Renal cortex interstitium (tissue), 15 donors: ENCODE measurements around the gene MOG. TPM values are rescaled to one million over a fixed set of nuclear protein-coding genes. Genes with fewer than 3 reads are reported as not detected.

Experiments
- DNase-seq, 11 donors: peaks; one replicate each; pipeline ENCODE4 v3.0.0-alpha.2; 2013; ENCODE audit warnings: low read depth in 9 of 11, low spot score in 4 of 11; ENCODE audit errors: extremely low read depth in 1 of 11
- long read RNA-seq, 16 experiments: transcript quantifications; one replicate each; lab custom pipeline, GENCODE V29; 2026
- polyA plus RNA-seq, 3 donors: library from polyadenylated mRNA; unstranded; fragments of 120-200 nt; gene quantifications; one replicate each; pipeline ENCODE4 v1.2.1, GENCODE V29; 2013; ENCODE audit not compliant: insufficient read length in 3 of 3

Gene MOG
- under 1 TPM in 1 of 3 donors, not detected in 2; 0.20 TPM for polyA plus RNA-seq
- long read RNA-seq, donor 1, partial matches to known transcripts = 0 of 6 reads
- long read RNA-seq, donor 1, other reads (novel, unspliced or antisense) = 6 of 6 reads
- long read RNA-seq, donor 2 = 0 reads
- long read RNA-seq, donor 3 = 0 reads
- long read RNA-seq, donor 4 = 0 reads
- long read RNA-seq, donor 5 = 0 reads
- long read RNA-seq, donor 6 = 0 reads
- long read RNA-seq, donor 7, partial matches to known transcripts = 0 of 8 reads
- long read RNA-seq, donor 7, other reads (novel, unspliced or antisense) = 8 of 8 reads
- long read RNA-seq, donor 8 = 0 reads
- long read RNA-seq, donor 9 = 0 reads
- long read RNA-seq, donor 10 = 0 reads
- long read RNA-seq, donor 11 = 0 reads
- long read RNA-seq, donor 12, partial matches to known transcripts = 0 of 6 reads
- long read RNA-seq, donor 12, other reads (novel, unspliced or antisense) = 6 of 6 reads
- long read RNA-seq, donor 13 = 0 reads
- long read RNA-seq, donor 14 = 0 reads
- long read RNA-seq, donor 15 = 0 reads
- long read RNA-seq, donor 16 = 0 reads

DNA sequence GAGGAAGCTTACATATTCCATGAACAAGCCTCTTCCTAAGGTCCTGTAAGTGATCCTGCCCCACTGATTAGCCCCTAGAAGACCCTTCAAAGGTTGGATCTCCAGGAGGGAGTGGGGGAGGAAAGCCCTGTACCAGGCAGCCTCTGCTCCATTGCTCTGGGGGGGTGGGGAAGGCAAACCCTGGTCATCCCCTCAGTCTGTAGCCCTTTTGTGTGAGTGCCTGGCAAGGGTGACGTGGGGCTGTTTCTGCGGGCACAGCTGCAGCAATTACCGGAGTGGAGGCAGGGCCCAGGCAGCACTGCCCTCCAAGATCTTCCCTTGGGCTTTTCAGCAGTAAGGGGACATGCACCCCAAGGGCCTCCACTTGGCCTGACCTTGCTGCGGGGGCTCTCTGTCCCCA lies at the start of gene MOG:
TSS of gene MOG (plus strand) at position 295 of the 400 bp plus-strand sequence. CDS start 118 bp downstream, outside the sequence.
- DNase-seq = no peak

DNA sequence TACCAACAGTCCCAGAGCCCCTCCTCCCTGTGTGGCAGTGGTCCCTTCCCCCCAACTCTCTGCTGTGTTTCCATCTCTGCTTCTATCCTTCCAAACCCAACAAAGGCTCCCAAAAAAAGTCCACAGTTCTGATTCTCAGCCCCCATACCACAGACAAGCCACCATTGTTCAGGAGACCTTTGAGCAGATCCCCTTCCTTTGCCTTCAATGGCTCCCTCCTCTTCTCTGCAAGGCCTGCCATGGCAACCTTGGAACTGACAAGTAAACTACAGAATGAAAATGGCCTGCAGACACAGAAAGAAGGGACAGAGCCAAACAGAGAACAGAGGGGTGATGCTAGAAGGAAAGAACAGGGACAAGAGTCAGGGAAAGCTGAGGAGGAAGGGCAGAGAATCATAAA lies 48.8 kb upstream of the MOG start:
- DNase-seq = no peak

DNA sequence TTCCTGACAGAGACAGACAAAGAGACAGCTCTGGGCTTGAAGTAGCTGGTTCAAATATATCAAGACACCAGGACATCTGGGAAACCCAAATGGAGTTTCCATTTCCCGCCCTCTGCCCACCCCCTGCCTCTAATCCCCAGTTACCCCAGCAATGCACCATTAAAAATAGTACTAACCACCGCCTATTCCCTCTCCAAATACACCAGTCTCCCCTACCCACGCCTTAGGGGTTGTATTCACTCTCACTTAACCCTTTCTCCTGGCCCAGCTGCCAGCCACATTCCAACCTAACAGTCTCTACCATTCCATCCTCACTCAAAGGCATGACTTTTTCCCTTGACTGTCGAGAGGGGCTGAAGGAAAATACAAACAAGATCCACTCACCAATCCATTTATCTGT lies 46.4 kb upstream of the MOG start:
- no peak for DNase-seq

DNA sequence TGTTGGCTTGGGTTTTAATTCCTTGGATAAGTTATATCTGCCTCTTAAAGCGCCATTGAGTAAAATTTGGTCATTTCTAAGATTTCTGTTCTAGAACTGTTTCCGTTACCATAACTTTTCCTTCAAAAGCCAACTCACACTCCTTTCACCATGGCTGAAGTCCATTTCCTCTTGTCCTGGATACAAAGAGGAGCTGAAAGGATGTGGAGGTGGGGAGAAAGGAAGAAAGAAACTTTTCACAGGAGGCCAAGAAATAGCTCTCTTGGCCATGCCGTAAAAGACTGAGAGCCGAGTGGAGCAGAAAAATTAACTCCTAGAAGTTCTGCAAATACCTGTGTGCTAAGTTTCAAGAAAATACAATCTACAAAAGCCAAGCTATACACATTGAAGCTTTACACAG lies 45.5 kb upstream of the MOG start:
- DNase-seq = no peak

DNA sequence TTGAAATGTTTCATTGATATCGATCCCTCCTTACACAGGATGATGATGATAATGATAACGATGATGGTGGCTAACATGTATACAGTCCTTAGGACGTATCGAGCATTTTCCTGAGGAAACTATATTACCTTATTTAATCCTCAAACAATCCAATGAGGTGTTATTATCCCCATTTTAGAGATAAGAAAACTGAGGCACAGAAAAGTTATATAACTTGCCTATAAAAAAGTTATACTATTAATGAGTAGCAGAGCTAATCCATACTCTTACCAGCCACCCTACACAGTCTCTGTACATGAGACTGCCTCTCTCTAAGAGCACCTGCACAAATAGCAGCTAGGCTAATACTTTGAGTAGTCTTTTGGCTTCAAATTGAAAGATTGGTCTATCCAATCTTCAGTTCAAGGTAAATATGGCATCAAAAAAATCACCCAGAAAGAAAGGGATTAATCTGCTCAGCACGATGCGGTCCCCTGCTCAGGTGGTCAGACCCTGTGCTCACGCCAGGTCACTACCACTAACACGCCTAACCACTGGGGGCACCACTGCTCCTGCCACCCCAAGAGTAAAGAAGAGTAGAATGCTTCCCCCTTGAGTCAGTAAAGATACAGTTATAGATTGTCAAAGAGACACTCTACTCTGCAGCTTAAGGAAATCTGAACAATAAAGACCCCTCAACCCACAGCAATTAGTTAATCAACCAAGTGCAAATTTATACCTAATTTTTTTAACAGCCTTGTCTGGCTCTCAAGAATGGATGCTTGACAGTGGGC lies 38.9 kb upstream of the MOG start:
- DNase-seq = no peak

DNA sequence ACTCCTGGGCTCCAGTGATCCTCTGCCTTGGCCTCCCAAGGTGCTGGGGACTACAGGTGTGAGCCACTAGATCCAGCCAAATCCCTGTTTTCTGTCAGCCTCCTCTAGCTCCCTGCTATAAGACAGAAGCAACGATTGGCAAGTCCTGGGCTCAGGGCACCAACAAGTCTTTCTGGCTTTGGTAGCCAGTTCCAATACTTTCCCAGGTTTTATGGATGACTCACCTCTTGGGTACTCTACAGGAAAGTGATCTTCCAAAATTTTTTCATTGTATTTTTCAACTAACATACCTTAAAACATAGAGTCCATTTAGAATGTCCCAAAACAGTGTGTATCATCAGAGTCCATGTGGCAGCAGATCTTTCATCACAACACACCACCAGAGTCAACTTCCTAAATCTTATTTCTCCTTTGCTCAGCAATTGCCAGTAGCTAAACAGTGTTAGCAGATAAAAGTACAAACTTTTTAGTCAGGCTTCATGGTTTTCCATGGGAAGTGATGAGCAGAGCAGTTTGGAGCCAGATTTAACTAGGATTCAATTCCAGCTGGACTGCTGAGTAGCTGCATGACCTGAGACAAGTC lies 37.2 kb upstream of the MOG start:
- DNase-seq = no peak

DNA sequence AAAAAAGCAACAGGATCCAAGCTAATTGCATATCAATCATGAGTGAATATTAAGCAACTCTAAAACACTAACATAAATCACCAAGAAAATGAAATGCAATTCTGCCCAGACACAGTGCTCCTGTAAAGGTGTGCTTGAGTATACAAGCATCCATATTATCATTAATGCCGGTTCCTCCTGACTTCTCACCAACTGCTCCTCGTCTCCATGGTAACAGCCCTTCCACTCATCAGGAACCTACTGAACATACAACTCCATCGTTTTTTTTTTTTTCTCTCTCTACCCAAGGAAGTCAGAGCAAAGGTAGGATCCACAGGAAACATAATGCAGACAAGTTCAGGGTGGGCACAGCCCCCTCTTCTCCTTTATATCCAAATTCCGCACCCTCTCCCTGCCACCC lies 36.3 kb upstream of the MOG start:
- no peak for DNase-seq

DNA sequence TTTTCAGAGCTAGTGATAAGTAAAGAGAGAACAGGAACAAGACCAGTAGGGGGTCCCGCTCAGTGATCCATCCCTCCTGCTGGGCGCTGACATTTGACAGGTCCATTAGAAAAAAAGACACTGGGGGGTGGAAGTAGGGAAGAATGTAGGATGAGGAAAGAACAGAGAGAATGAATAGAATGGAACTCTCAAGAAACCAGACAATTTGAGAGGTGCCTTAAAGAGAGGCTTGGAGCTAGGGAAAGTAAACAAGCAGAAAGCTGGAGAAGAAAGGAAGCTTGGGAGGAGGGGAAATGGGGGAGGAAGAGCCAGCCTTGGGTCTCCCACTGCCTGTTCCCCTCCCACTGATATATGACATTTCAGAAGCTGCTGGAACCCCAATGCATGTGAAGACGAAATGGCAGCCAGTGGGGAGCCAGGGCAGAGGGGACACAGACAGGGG lies 32.4 kb upstream of the MOG start:
- no peak for DNase-seq

DNA sequence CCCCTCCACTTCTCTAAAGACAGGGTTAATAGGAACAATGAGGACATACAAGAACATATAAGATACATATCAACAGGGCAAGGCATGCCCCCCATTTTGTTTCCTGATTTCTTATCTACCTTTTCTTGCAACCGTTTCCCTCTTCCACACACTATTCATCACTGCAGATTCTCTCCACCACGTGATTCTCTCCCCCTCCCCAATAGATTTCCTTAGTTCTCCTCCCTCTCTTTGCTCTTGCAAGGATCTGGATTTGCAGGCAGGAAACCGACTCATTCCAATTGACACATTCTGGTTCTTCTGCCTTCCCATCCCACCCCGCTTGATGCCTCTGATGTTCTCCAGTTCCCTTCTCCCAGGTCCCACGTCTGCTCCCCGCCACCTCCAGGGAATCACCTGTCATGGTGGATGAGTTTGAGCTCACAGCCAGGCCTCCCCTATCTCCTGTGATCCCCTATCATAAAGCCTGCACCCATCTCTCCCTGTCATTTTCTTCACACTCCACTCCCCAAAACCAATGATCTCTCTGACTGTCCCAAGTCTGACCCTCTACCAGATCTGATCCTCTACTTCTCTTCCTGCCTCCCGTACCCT lies 31.5 kb upstream of the MOG start:
- DNase-seq = no peak

DNA sequence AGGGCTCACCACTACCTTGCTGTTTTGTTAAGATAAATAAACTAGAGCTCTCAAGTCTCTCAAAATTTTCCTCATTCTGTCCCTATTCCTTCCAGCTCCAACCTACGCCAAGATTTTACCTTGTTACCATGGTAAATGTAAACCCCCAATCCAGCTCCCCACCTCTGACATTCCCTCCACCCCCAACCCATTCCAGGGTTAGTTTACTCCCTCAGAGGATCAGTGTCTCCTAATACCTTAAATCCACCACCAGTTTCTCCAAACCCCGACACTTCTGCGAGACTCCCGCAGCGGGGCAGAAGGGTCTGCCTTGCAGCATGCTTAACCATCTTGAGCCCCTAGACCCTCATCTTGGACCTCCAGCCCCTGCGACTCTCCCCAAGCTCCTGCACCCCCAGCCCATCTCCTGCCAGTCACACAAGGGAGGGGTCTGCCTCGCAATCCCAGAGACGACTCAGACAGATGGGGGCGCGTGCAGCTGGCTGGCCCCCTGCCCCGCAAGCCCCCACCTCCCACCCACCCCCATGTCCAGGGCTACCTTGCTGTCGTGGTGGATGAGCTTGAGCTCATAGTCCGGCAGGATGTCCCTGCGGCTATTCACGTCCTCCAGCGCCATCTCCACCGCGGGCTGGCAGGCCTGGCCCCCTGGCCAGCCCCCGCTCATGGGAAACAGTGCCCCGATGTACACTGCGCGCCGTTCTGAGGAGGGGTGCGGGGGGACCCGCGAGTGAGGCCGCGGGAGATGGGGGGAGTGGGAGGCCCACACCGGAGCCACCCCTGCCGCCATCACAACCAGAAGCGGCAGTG lies 29.7 kb upstream of the MOG start:
- DNase-seq = no peak

DNA sequence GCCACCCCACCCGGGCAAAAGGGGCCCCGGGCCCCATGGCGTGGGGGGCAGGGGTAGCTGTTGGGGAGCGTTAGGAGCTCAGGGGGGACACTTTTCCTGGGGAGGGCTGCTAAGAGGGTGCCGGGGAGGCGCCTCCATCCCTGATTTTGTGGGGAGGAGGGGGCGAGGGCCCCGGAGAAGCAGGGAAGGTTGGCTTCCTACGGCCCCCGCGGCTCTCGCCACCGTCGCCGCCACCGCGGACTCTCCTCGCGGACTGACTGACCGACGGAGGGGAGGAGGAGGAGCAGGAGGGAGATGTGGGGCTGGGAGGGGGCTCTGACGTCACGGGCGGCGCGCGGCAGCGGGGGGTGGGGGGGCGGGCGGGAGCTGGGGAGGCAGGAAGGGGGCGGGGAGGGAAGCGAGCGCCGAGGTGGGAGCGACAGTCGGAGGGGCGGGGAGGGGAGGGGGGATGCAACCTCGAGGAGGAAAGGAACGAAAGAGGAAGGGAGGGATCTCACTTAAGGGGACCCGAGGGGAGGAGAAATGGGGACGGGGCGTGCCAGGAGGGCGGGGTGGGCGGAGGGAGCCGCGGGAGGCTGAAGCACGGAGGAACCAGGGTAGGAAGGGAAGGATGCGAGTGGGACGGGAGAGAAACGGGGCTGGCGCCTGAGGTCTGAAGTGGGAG lies 29.0 kb upstream of the MOG start:
- DNase-seq = peak in 8 of 11 donors; percentile 55 to 76 (median 68)

DNA sequence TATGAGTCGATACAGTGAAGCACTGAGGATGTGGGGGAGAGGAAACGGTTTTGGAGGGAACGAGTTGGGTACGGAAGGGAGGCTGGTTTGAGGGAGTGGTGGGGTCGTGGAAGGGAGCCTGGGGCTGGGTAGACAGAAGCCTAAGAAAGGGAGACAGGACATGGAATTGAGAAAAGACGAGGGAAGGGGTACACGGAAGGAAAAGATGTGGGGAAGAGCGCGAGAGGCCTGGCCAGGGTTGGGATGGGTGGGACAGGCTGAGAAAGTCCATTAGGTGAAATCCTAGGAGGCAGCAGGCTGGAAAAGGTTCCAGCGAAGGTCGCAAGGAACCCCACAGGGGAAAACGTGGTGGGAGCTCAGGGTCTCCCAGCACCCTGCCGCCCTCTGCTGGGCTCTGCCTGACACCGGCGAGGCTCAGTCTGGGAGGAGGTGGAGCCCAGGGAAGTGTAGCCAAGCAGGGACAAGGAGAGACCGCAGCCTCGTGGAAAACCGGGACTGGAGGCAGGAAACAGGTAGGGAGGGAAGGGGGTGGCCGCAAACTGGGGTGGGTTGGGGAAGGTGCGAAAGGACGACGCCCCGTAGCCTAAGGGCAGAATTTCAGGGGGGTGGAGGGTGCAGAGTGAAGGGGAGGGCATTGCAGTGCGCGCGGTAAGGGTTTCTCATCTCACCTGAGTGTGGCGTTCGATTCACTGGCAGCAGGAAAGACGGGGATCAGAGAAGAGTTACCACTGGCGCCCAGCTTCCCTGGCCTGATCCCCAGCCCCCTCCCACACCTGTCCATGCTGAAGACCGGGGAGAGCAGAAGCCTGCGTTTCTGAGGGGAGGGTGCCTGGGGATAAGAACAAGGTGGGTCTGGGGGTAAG lies 28.2 kb upstream of the MOG start:
- DNase-seq = peak in 10 of 11 donors; percentile 67 to 84 (median 75)

DNA sequence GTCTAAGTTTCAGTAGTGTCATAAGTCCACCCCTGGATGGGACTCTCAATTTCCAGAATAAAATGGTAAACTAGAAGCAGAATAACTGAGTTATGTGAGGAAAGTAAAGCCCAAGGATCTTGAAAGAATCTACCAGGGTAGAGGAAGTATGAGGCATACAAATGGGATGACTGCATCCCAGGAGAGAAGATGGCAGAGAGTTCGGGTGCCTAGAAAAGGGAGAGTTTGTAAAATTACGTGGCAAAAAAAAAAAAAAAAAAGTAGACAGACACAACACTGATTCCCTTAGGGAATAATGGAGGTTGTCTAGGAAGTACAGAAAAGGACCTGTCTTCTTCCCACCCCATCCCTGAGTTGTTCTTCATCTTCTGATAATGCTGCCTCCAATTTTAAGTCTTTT lies 27.3 kb upstream of the MOG start:
- no peak for DNase-seq

DNA sequence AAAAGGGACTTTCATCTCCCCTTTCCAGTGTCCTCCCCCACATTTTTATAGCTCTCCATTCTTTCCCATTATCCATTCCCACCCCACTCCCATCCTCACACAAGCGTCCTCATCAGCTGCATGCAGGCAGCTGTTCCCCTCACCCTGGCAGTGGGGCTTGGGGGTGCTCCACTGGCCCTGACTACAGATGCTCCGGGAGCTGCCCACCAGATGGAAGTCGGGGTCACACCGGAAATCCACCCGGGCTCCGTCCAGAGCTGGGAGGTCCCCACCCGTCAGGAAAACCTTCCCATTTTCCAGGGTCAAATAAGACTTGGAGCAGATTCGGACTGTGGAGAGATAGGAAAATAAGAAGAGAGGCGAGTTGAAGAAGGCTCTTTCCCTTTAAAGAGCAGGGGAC lies 26.6 kb upstream of the MOG start:
- DNase-seq = no peak

DNA sequence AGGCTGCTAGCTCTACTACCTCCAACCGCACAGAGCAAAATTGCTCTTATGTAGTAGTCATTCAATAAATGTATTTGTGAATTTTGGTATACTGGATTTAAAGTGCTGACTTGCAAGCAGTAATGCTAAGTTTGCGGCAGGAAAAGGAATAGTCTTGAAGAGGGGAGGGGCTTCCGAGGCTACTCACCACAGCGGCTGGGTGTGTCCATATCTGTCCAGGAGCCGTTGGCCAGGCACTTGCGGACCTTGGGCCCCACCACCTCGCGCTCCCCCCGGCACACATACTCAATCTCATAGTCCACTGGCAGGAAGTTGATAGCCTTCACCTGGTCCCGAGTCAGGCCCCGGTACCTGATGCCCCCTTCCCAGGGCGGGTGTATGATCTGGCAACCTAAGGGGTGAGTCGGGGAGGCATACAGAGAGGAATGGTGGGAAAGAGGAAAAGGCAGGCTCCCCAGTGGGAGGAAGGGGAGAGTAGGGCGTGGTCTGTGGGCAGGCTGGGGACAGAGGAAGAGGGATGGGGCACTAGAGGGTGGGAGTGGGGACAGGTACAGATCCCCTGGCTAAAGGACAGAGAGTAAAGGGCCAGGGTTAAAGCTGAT lies 25.6 kb upstream of the MOG start:
- no peak for DNase-seq

DNA sequence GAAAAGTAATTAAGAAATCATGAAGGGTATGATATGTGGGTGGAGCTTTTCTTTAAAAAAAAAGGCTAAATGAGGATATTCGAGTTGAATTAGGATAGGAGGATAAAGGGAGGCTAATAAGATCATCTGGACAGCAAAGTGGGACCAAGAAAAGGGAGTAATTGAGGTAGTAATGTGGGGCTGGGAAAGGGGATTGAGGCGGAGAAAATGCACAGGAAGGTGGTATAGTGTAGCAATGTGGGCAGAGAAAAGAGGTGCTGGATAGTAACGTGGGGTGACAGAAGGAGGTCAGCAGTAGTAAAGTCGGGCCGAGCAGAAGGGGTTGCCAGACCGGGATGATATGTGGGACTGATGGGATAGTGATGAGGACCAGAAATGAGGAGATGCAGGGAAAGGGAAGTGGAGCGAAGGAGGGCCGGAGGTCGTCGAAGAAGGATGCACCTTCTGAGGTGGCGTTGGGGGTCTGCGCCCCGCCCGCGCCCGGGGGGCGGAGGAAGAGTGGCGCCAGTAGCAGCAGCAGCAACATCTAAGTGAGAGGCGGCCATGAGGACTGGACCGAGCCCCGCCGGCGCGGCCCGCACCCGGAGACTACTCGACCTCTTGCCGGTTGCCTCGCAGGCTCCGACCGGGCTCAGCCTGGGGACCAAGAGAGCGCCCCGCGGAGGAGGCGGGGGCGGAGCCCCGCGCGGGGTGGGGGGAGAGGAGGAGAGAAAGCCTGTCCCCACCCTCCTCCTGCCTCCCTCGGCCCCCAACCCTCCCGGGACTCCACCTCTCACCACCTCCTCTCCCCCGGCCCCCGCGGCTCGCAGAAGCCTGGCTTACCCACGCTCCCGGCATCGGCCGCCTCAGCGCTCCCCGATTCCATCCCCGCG lies 24.8 kb upstream of the MOG start:
- peak in 5 of 11 donors; percentile 37 to 46 (median 38) for DNase-seq
